Suprapubic skin (tissue), 4 donors: Measurements from ENCODE around the gene ZNF407. TPM values are rescaled to one million over a fixed set of nuclear protein-coding genes. Genes with fewer than 3 reads are reported as not detected.

Experiments used
- DNase-seq, 2 donors: peaks; one replicate each; pipeline ENCODE4 v3.0.0-alpha.2; 2019; ENCODE audit warnings: low spot score in 2 of 2
- H3K27ac ChIP-seq: fragments of 200-600 bp; sonication (generic); one replicate; pipeline ENCODE4 v1.5.1; 2019
- H3K27me3 ChIP-seq: fragments of 200-600 bp; sonication (generic); one replicate; pipeline ENCODE4 v1.5.1; 2019
- H3K36me3 ChIP-seq: fragments of 200-600 bp; sonication (generic); one replicate; pipeline ENCODE4 v1.5.1; 2019
- H3K4me1 ChIP-seq: fragments of 200-600 bp; sonication (generic); one replicate; pipeline ENCODE4 v1.5.1; 2019
- H3K4me3 ChIP-seq: fragments of 200-600 bp; sonication (generic); one replicate; pipeline ENCODE4 v1.5.1; 2019; ENCODE audit warnings: mild to moderate bottlenecking
- H3K9me3 ChIP-seq: fragments of 200-600 bp; sonication (generic); one replicate; pipeline ENCODE4 v1.5.1; 2019
- EP300 ChIP-seq: sonication (generic); formaldehyde crosslinking; IDR thresholded peaks from one replicate; pipeline ENCODE4 v1.6.1; 2017; ENCODE audit warnings: antibody characterized with exemption
- POLR2A ChIP-seq, 2 donors: fragments of 450-650 bp; IDR thresholded peaks; one replicate each; pipeline ENCODE4 v1.6.1; 2017; ENCODE audit warnings: antibody characterized with exemption in 2 of 2, mild to moderate bottlenecking in 2 of 2, moderate library complexity in 2 of 2
- POLR2AphosphoS5 ChIP-seq, 3 donors: sonication (generic); formaldehyde crosslinking; IDR thresholded peaks; one replicate each; pipeline ENCODE4 v1.6.1; 2017; ENCODE audit warnings: antibody characterized with exemption in 3 of 3
- WGBS: methylation state at CpG from one replicate; pipeline ENCODE4 v1.1.5; 2018; 5-methylcytosine and 5-hydroxymethylcytosine counted together
- total RNA-seq, 4 donors: library from RNA; depleted of rRNA; stranded (reverse); fragments of >200 nt; gene quantifications; one replicate each; pipeline ENCODE4 v1.1.0, GENCODE V29; 2016
- TF ChIP-seq, protein P1 (sequence below), 2 donors: fragments of 200-600 bp in 1 of 2; fragments of 450-650 bp in 1 of 2; sonication (generic) in 1 of 2; IDR thresholded peaks; one replicate each; pipeline ENCODE4 v1.5.1; 2016 to 2019; ENCODE audit warnings: antibody characterized with exemption in 2 of 2, mild to moderate bottlenecking in 1 of 2, moderate library complexity in 1 of 2

ZNF407 gene
- total RNA-seq, 4 donors from 2014 or later = 10.7 to 22.1 (median 13.8) TPM

DNA sequence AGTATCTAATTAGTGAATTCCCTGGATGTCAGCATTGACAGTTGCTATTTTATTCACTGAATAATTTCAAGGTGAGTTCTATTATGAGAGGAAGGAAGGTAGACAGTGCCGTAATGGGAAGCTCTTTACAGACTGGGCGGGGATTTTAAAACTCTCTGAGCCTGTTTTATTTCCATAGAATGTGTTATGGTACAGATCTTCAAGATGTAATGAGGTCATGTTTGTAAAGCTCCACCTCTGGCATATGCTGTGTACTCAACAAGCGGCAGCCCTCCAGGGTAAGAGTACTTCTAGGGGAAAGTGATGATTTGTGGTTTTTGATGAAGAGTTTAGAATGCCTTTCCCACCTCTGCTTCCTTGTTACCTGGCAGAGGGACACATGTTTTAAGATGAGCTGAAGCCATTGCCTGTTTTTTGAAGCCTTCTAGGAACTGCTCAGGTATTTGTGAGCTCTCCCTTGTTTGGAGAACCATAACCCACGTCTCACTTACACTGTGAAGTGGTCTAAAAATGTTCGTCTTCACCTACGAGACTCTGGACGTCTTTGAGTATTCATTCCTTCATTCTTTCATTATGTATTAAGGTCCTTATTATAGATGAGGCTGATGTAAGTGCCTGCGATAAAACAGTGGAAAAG lies 360.0 kb downstream of the ZNF407 start:
- no peak overlapping the region for H3K27ac ChIP-seq
- no peak for TF ChIP-seq EP300
- TF ChIP-seq POLR2A (IDR thresholded peaks at IDR 0.05) = no peak
- no peak overlapping the region for H3K4me3 ChIP-seq
- H3K4me1 ChIP-seq = no peaks in the 10 kb centered on the region
- H3K9me3 ChIP-seq = no peaks in the 10 kb centered on the region
- WGBS = 84% methylated on average over 8 of the region's 8 CpGs
- DNase-seq = no peak
- H3K27me3 ChIP-seq = no peaks in the 10 kb centered on the region
- H3K36me3 ChIP-seq = no peaks in the 10 kb centered on the region

DNA sequence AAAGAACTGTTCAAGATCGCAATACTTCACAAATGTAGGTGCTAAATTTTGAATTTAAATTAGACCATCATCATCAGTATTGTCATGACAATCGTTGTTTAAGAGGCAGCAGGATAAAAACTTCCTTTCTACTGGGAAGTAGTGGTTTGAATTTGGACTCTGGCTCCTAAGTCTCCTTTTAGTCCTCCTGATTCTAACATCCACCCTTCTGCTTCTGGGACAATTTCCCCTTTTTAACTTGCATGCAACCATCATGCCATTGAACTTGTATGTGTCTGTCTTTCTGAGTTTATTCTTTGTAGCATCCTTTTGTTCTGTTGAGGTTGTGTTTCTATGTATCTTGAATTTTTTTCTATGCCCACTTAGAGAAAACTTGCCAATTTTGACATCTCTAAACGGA lies 361.5 kb downstream of the ZNF407 start:
- no peaks in the 10 kb centered on the region for H3K27me3 ChIP-seq
- no peaks in the 10 kb centered on the region for H3K9me3 ChIP-seq
- no peaks in the 10 kb centered on the region for H3K4me1 ChIP-seq
- 86% methylated on average over 3 of the region's 3 CpGs for WGBS
- H3K36me3 ChIP-seq = no peaks in the 10 kb centered on the region
- H3K27ac ChIP-seq = no peak overlapping the region
- H3K4me3 ChIP-seq = no peak overlapping the region
- DNase-seq = no peak
- TF ChIP-seq POLR2A (IDR thresholded peaks at IDR 0.05) = no peak
- TF ChIP-seq POLR2AphosphoS5 (IDR thresholded peaks at IDR 0.05) = no peak
- TF ChIP-seq, protein P1, sequence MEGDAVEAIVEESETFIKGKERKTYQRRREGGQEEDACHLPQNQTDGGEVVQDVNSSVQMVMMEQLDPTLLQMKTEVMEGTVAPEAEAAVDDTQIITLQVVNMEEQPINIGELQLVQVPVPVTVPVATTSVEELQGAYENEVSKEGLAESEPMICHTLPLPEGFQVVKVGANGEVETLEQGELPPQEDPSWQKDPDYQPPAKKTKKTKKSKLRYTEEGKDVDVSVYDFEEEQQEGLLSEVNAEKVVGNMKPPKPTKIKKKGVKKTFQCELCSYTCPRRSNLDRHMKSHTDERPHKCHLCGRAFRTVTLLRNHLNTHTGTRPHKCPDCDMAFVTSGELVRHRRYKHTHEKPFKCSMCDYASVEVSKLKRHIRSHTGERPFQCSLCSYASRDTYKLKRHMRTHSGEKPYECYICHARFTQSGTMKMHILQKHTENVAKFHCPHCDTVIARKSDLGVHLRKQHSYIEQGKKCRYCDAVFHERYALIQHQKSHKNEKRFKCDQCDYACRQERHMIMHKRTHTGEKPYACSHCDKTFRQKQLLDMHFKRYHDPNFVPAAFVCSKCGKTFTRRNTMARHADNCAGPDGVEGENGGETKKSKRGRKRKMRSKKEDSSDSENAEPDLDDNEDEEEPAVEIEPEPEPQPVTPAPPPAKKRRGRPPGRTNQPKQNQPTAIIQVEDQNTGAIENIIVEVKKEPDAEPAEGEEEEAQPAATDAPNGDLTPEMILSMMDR (IDR thresholded peaks at IDR 0.05) = no peak
- no peak for TF ChIP-seq EP300

DNA sequence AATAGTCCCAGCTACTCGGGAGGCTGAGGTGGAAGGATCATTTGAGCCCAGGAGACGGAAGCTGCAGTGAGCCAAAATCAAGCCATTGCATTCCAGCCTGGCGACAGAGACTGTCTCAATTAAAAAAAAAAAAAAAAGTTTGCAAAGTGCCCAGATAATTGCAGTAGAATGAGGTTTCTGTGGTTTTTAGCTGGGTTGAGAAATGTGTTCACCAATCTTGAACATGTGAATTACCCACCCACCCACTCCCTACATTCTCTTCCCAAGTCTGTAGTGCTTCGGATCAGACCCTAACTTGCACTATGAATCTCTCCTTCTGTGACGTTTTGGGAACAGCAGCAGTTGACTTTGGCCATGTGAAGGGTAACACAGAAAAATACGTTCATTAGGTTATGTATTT lies 363.9 kb downstream of the ZNF407 start:
- 87% methylated on average over 6 of the region's 6 CpGs for WGBS
- no peak overlapping the region for H3K27ac ChIP-seq
- H3K27me3 ChIP-seq = no peaks in the 10 kb centered on the region
- H3K9me3 ChIP-seq = no peaks in the 10 kb centered on the region
- DNase-seq = no peak
- TF ChIP-seq EP300 (no peak), POLR2AphosphoS5 (IDR thresholded peaks at IDR 0.05) (no peak), POLR2A (IDR thresholded peaks at IDR 0.05) (no peak)
- TF ChIP-seq, protein P1 (IDR thresholded peaks at IDR 0.05) = no peak
- H3K4me3 ChIP-seq = no peak overlapping the region
- no peaks in the 10 kb centered on the region for H3K36me3 ChIP-seq
- H3K4me1 ChIP-seq = no peaks in the 10 kb centered on the region

DNA sequence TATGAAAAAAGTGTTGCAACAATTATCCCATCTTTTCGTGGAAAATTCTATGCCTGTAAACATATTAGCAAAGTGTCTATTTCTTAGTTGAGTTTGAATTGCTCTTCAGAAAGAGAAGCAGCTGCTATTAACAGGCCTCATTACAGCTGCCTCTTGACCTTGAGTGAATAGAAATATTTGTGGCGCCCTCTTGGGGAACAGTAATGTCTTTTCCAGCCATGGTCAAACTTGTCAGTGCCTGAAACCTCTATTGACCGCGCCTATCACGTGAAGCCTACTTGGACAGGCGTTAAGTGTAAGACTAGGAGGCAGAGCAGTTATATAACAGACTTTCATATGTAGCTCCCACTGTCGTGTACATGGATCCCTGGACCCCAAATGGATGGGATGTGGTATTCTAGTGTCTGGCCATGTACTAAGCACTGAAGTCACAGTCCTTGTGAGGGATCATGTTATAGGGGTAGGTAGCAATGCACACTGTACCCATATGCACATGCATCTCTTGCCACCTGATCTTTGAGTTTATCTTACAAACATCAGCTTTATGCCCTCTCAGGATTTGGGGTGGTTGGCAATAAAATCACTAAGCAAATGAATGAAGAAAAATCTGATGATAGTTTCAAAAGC lies 366.3 kb downstream of the ZNF407 start:
- Histone ChIP-seq H3K36me3 (no peaks in the 10 kb centered on the region), H3K4me3 (no peak overlapping the region), H3K27ac (no peak overlapping the region), H3K4me1 (no peaks in the 10 kb centered on the region), H3K9me3 (no peaks in the 10 kb centered on the region), H3K27me3 (no peaks in the 10 kb centered on the region)
- whole genome bisulfite sequencing = 67% methylated on average over 7 of the region's 7 CpGs
- TF ChIP-seq POLR2A (IDR thresholded peaks at IDR 0.05) (no peak), EP300 (no peak), POLR2AphosphoS5 (IDR thresholded peaks at IDR 0.05) (no peak)
- TF ChIP-seq, protein P1 (IDR thresholded peaks at IDR 0.05) = no peak
- DNase-seq = no peak

DNA sequence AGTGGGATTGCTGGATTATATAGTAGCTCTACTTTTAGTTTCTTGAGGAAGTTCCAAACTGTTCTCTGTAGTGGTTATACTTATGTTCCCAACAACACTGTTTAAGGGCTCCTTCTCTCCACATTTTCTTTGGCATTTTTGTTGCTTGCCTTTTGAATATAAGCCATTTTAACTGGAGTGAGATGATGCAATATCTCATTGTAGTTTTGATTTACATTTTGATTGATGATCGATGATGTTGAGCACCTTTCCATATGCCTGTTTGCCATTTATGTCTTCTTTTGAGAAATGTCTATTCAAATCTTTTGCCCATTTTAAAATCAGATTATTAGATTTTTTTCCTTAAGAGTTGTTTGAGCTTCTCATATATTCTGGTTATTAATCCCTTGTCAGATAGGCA lies 368.0 kb downstream of the ZNF407 start:
- DNase-seq = no peak
- TF ChIP-seq EP300 (no peak), POLR2AphosphoS5 (IDR thresholded peaks at IDR 0.05) (no peak), POLR2A (IDR thresholded peaks at IDR 0.05) (no peak)
- TF ChIP-seq, protein P1 (IDR thresholded peaks at IDR 0.05) = no peak
- Histone ChIP-seq H3K36me3 (no peaks in the 10 kb centered on the region), H3K27ac (no peak overlapping the region), H3K4me3 (no peak overlapping the region), H3K9me3 (no peaks in the 10 kb centered on the region), H3K4me1 (no peaks in the 10 kb centered on the region), H3K27me3 (no peaks in the 10 kb centered on the region)
- WGBS = 98% methylated on average over 1 of the region's 1 CpG
